ENCODE data around the gene CRTC3. TPM values are rescaled to one million over a fixed set of nuclear protein-coding genes. Genes with fewer than 3 reads are reported as not detected.

Gene CRTC3
- 10 to 100 TPM; 21.6 to 53.6 (median 21.7) TPM for total RNA-seq
- long read RNA-seq, donor 1, full-length matches to known transcripts: 8 of 37 reads
- long read RNA-seq, donor 1, partial matches to known transcripts: 18 of 37 reads
- long read RNA-seq, donor 1, other reads (novel, unspliced or antisense): 11 of 37 reads
- long read RNA-seq, donor 2, partial matches to known transcripts: 0 of 3 reads
- long read RNA-seq, donor 2, other reads (novel, unspliced or antisense): 3 of 3 reads

DNA sequence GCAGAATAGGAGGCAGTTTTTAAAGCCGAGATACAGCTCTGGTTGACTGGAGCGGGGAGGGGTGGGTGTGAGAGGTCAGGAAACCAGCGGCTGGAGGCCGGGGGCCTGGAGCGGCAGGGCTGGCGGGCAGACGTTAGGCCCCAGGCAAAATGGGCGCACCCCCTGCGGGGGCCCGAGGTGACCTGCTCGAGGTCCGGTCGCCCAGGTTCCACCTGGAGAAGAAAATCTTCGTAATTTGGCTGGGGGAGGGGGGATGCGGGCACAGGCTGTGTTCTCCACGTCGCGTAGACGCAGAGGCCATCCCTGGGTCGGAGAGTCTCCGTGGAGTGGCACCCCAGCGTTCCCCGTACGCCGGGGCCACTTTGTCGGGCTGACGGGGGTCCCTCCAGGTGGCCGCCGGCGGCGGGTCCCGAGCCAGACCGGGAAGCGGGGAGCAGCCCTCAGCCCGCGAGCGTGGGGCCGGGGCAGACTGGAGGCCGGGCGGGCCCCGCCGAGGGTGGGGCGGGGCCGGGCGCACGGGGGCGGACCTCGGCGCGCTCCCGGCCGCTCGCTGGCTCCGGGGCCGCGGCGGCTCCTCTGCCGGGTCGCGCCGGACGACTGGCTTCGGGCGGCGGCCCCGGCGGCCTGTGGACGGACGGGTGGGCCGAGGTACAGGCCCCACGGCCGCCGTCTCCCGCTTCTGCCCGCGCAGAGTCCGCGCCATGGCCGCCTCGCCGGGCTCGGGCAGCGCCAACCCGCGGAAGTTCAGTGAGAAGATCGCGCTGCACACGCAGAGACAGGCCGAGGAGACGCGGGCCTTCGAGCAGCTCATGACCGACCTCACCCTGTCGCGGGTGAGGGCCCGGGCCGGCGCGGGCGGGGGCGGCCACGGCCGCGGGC, at the start of gene CRTC3:
Gene CRTC3 (plus strand): TSS at position 553 of the 879 bp plus-strand sequence. CDS start 149 bp downstream, at position 702.
- peak; percentile 95 for ATAC-seq
- no peaks in the 10 kb centered on the region for H3K9me3 ChIP-seq
- intact Hi-C loops (cut with DNase I, micrococcal nuclease): loop anchor here in 1 of 2 donors (10.0 kb wide), 1 partner anchor 355 kb away; the partner anchor contains the start of gene FES
- no peaks in the 10 kb centered on the region for H3K36me3 ChIP-seq (ENCODE audit: low read depth)
- peak; percentile 58 to 75 (median 70) for DNase-seq
- H3K4me3 ChIP-seq: peak within 1 kb of the TSS; percentile 53
- H3K4me1 ChIP-seq (ENCODE audit: low read depth): no peaks in the 10 kb centered on the region
- TF ChIP-seq CTCF (IDR thresholded peaks at IDR 0.05): no peak

GRCh38 chr15:90481023-90481422, 48.7 kb upstream of the CRTC3 start:
- Histone ChIP-seq H3K4me3 (no peak overlapping the region), H3K36me3 (ENCODE audit: low read depth) (no peaks in the 10 kb centered on the region), H3K9me3 (no peaks in the 10 kb centered on the region), H3K4me1 (ENCODE audit: low read depth) (no peaks in the 10 kb centered on the region)
- no peak for DNase-seq
- intact Hi-C loops (cut with DNase I, micrococcal nuclease): loop anchor here (5.0 kb wide), 1 partner anchor 159 kb away; no protein-coding TSS in a partner anchor
- peak; percentile 46 for ATAC-seq
- TF ChIP-seq CTCF (IDR thresholded peaks at IDR 0.05): no peak

DNA sequence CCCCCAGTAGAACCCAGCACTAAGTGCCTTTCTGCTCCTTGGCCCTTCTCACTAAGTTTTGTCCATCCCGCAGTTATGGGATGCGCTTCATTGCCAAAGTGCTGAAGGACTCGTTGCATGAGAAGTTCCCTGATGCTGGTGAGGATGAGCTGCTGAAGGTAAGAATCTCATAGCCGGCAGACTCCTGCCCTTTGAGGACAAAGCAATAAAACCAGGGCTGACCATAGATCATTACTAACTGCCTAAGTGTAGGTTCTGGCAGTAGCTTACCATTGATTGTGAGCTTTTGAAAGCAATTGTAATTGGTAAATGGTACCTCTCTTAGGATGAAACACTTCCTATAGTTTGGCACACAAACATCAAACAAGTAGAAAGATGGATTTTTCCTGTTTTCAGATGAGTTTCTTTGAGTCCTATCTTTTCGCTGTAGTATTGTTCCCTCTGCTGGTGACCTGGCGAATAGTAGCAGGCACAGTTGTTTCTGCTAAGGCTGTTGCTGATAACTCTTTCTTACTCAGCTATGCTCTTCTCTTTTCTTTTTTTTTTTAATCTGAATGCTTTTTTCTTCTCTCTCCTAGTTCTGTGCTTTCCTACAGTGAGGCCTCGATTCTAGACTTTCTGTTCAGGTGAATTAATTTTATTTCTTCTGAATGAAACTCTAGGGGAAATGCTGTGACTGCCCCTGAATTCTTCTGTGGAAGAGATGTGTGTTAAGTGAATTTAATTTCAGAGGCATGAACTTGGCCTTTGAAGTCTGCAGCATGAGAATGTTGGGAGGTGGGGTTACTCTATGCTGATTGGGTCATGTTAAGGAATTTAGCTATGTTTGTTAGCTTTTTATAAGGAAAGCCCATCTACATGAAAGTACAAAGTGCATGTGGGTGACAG, 47.4 kb upstream of the CRTC3 start:
- DNase-seq: peak in 1 of 3 donors; percentile 71
- TF ChIP-seq CTCF (IDR thresholded peaks at IDR 0.05): peak; percentile 42
- H3K9me3 ChIP-seq: no peaks in the 10 kb centered on the region
- intact Hi-C loops (cut with DNase I, micrococcal nuclease): loop anchor here (5.0 kb wide), 1 partner anchor 160 kb away; no protein-coding TSS in a partner anchor
- no peaks in the 10 kb centered on the region for H3K36me3 ChIP-seq (ENCODE audit: low read depth)
- H3K4me3 ChIP-seq: no peak overlapping the region
- no peaks in the 10 kb centered on the region for H3K4me1 ChIP-seq (ENCODE audit: low read depth)
- peak; percentile 57 for ATAC-seq

DNA sequence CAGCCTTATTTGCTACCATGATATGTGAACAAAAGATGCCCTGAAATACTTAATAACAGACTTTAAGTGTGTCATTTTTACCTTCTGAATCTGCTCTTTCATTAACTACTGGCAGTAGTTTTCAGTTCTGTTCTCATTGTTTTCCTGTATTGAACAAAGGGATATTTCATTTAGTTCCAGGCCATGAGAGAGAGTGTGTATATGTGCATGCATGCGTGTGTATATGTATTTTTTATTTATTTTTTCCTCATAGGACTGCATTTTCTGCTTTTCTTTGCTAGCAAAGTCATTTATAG, 46.8 kb upstream of the CRTC3 start:
- no peak for ATAC-seq
- intact Hi-C loops (cut with DNase I, micrococcal nuclease): loop anchor here (5.0 kb wide), 1 partner anchor 161 kb away; no protein-coding TSS in a partner anchor
- TF ChIP-seq CTCF (IDR thresholded peaks at IDR 0.05): no peak
- H3K4me1 ChIP-seq (ENCODE audit: low read depth): no peaks in the 10 kb centered on the region
- no peak overlapping the region for H3K4me3 ChIP-seq
- peaks cover 4% of the 10 kb centered on the region for H3K36me3 ChIP-seq (ENCODE audit: low read depth)
- H3K9me3 ChIP-seq: no peaks in the 10 kb centered on the region
- DNase-seq: no peak

DNA sequence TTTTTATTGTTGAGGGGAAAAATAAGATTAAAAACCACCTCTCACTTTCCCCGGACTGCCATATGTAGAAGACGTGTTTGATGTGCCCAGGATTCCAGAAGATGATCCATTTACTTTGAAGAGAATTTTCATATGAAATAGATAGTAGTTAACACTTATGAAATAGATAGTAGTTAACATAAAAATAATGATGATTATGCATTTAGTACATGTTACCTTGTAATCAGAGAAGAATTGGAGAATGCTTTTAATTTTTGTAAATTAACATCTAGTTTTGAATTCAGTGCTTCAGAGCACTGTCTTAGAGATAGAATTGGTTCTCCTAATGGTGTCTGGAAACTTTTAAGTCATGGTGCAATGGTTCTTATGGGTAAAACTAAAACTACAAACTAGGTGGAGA, 46.1 kb upstream of the CRTC3 start:
- no peaks in the 10 kb centered on the region for H3K4me1 ChIP-seq (ENCODE audit: low read depth)
- H3K9me3 ChIP-seq: no peaks in the 10 kb centered on the region
- intact Hi-C loops (cut with DNase I, micrococcal nuclease): loop anchor here (5.0 kb wide), 1 partner anchor 161 kb away; no protein-coding TSS in a partner anchor
- peaks cover 4% of the 10 kb centered on the region for H3K36me3 ChIP-seq (ENCODE audit: low read depth)
- no peak for DNase-seq
- no peak for ATAC-seq
- no peak for TF ChIP-seq CTCF (IDR thresholded peaks at IDR 0.05)
- no peak overlapping the region for H3K4me3 ChIP-seq
